ENCODE measurements around the gene HSPB7. TPM values are rescaled to one million over a fixed set of nuclear protein-coding genes. Genes with fewer than 3 reads are reported as not detected.

The HSPB7 gene
- total RNA-seq: 191 TPM

- Histone ChIP-seq H3K27ac (peak within 1 kb of the TSS; percentile 95 to 98), H3K9me3 (no peaks in the 10 kb centered on the region), H3K27me3 (no peaks in the 10 kb centered on the region), H3K4me1 (peaks cover 20 to 58% of the 10 kb centered on the region in 2 donors), H3K4me3 (peak within 1 kb of the TSS; percentile 51 to 74), H3K36me3 (peaks cover 0 to 4% of the 10 kb centered on the region in 2 donors)
- intact Hi-C loops (cut with DNase I): loop anchor here (5.0 kb wide), 2 partner anchors 130 to 220 kb away; no protein-coding TSS in a partner anchor
- DNase-seq (ENCODE audit: low spot score in 2 of 2): peak; percentile 65 to 95
- no peak for TF ChIP-seq CTCF (IDR thresholded peaks at IDR 0.05)
Observed at GRCh38 chr1:16017461-16018303, at the start of gene HSPB7. Gene HSPB7, minus strand, starts transcription at chr1:16018043. Its CDS starts 80 bp downstream, at chr1:16017963.

- no peaks in the 10 kb centered on the region for H3K36me3 ChIP-seq
- no peak for TF ChIP-seq CTCF (IDR thresholded peaks at IDR 0.05)
- no peaks in the 10 kb centered on the region for H3K27me3 ChIP-seq
- DNase-seq (ENCODE audit: low spot score in 2 of 2): no peak
- H3K9me3 ChIP-seq: no peaks in the 10 kb centered on the region
- H3K4me3 ChIP-seq: no peak overlapping the region
- peaks cover 6 to 7% of the 10 kb centered on the region in 2 donors for H3K4me1 ChIP-seq
- no peak overlapping the region for H3K27ac ChIP-seq
- intact Hi-C loops (cut with DNase I): no loop called here
Observed at GRCh38 chr1:16067127-16067768, 49.4 kb upstream of the HSPB7 start.

GRCh38 chr1:16066245-16066644 is 48.4 kb upstream of the HSPB7 start:
- Histone ChIP-seq H3K27ac (no peak overlapping the region), H3K36me3 (no peaks in the 10 kb centered on the region), H3K4me3 (no peak overlapping the region), H3K27me3 (no peaks in the 10 kb centered on the region), H3K4me1 (peaks cover 6 to 7% of the 10 kb centered on the region in 2 donors), H3K9me3 (no peaks in the 10 kb centered on the region)
- intact Hi-C loops (cut with DNase I): no loop called here
- no peak for TF ChIP-seq CTCF (IDR thresholded peaks at IDR 0.05)
- no peak for DNase-seq (ENCODE audit: low spot score in 2 of 2)

- Histone ChIP-seq H3K4me3 (no peak overlapping the region), H3K36me3 (no peaks in the 10 kb centered on the region), H3K9me3 (no peaks in the 10 kb centered on the region), H3K4me1 (peaks cover 6 to 7% of the 10 kb centered on the region in 2 donors), H3K27me3 (no peaks in the 10 kb centered on the region), H3K27ac (no peak overlapping the region)
- TF ChIP-seq CTCF (IDR thresholded peaks at IDR 0.05): no peak
- intact Hi-C loops (cut with DNase I): no loop called here
- DNase-seq (ENCODE audit: low spot score in 2 of 2): no peak
Observed at GRCh38 chr1:16065269-16065576, 47.4 kb upstream of the HSPB7 start.

GRCh38 chr1:16064536-16065268 is 46.9 kb upstream of the HSPB7 start:
- intact Hi-C loops (cut with DNase I): no loop called here
- Histone ChIP-seq H3K4me3 (no peak overlapping the region), H3K9me3 (no peaks in the 10 kb centered on the region), H3K4me1 (peaks cover 6 to 7% of the 10 kb centered on the region in 2 donors), H3K27ac (no peak overlapping the region), H3K27me3 (no peaks in the 10 kb centered on the region), H3K36me3 (no peaks in the 10 kb centered on the region)
- no peak for TF ChIP-seq CTCF (IDR thresholded peaks at IDR 0.05)
- no peak for DNase-seq (ENCODE audit: low spot score in 2 of 2)
